Common myeloid progenitor, CD34-positive (primary cell): ENCODE measurements around the gene SEMA4D.
A peak's percentile ranks its signal among the peaks of the same experiment; 100 is the strongest.

Source experiments
- CTCF ChIA-PET: fragments of 350-600 bp; sonication (Branson Sonifier 250); formaldehyde crosslinking; loops from one replicate; lab custom pipeline; 2021; ENCODE audit warnings: antibody characterized with exemption; lab: Charles Lee
- POLR2A ChIA-PET: fragments of 350-600 bp; sonication (Branson Sonifier 250); formaldehyde crosslinking; loops from one replicate; lab custom pipeline; 2021; ENCODE audit warnings: antibody characterized with exemption; lab: Charles Lee
- DNase-seq, 3 donors: peaks; one replicate each; pipeline versions ENCODE4 v3.0.0 to v3.0.0-alpha.2; 2013
- H3K27ac ChIP-seq, 2 experiments: 1 replicate in 1 of 2; 2 replicates in 1 of 2; pipeline ENCODE4 v1.7.0; 2013; ENCODE audit warnings: inconsistent platforms in 2 of 2, low read length in 2 of 2, mild to moderate bottlenecking in 2 of 2, low read depth in 1 of 2, moderate library complexity in 1 of 2; ENCODE audit not compliant: severe bottlenecking in 2 of 2, insufficient read depth in 1 of 2, poor library complexity in 1 of 2
- H3K27me3 ChIP-seq, 5 experiments: replicated peaks in 2 of 5; 1 replicate in 3 of 5; 2 replicates in 2 of 5; pipeline versions ENCODE4 v1.6.1 to v1.7.0; 2013; ENCODE audit warnings: low read length in 4 of 5, mild to moderate bottlenecking in 2 of 5, moderate library complexity in 2 of 5, inconsistent platforms in 1 of 5; ENCODE audit not compliant: insufficient read depth in 5 of 5, control insufficient read depth in 4 of 5
- H3K36me3 ChIP-seq, 4 experiments: 1 replicate in 2 of 4; 2 replicates in 2 of 4; pipeline versions ENCODE4 v1.6.1 to v1.7.0; 2013; ENCODE audit warnings: low read length in 3 of 4, control low read depth in 1 of 4, mild to moderate bottlenecking in 1 of 4; ENCODE audit not compliant: control insufficient read depth in 4 of 4, insufficient read depth in 4 of 4
- H3K4me1 ChIP-seq, 4 experiments: 1 replicate in 3 of 4; 2 replicates in 1 of 4; pipeline versions ENCODE4 v1.6.1 to v1.7.1; 2013; ENCODE audit warnings: low read length in 3 of 4, mild to moderate bottlenecking in 3 of 4, control low read depth in 1 of 4, inconsistent platforms in 1 of 4, moderate library complexity in 1 of 4; ENCODE audit not compliant: control insufficient read depth in 4 of 4, insufficient read depth in 4 of 4; ENCODE audit errors: control extremely low read depth in 1 of 4
- H3K4me3 ChIP-seq, 7 experiments: 1 replicate in 4 of 7; 2 replicates in 3 of 7; pipeline versions ENCODE4 v1.5.1 to v1.7.0; 2013; ENCODE audit warnings: mild to moderate bottlenecking in 7 of 7, low read length in 6 of 7, moderate library complexity in 6 of 7, inconsistent platforms in 2 of 7, low read depth in 2 of 7, control low read depth in 1 of 7; ENCODE audit not compliant: insufficient read depth in 4 of 7, control insufficient read depth in 1 of 7; ENCODE audit errors: extremely low read depth in 1 of 7
- H3K9me3 ChIP-seq, 5 experiments: 1 replicate in 4 of 5; 2 replicates in 1 of 5; pipeline versions ENCODE4 v1.6.1 to v1.7.1; 2013; ENCODE audit warnings: low read length in 4 of 5, mild to moderate bottlenecking in 2 of 5, inconsistent platforms in 1 of 5, low read depth in 1 of 5, moderate library complexity in 1 of 5; ENCODE audit not compliant: control insufficient read depth in 4 of 5, insufficient read depth in 2 of 5; ENCODE audit errors: control extremely low read depth in 1 of 5
- WGBS: methylation state at CpG from one replicate; pipeline ENCODE4 v1.1.5; 2013; ENCODE audit not compliant: insufficient coverage; 5-methylcytosine and 5-hydroxymethylcytosine counted together

The SEMA4D gene

GRCh38 chr9:89531766-89532165 lies 33.9 kb upstream of the SEMA4D start:
- ChIA-PET POLR2A (no interaction called here), CTCF (interaction anchor here (1.1 to 5.3 kb wide), 3 partner anchors 10 to 121 kb away, joined by 3 to 41 read pairs (median 12); no protein-coding TSS in a partner anchor)
- H3K27me3 ChIP-seq: no peaks in the 10 kb centered on the region
- 92% methylated on average over 3 of the region's 4 CpGs for WGBS
- peaks cover 8 to 85% (median 43%) of the 10 kb centered on the region in 4 experiments for H3K4me1 ChIP-seq
- no peaks in the 10 kb centered on the region for H3K36me3 ChIP-seq
- no peak overlapping the region for H3K4me3 ChIP-seq
- no peak for DNase-seq
- H3K27ac ChIP-seq: no peak overlapping the region
- H3K9me3 ChIP-seq: peaks cover 0 to 9% (median 4%) of the 10 kb centered on the region in 5 experiments

GRCh38 chr9:89530726-89531125 lies 32.8 kb upstream of the SEMA4D start:
- no peaks in the 10 kb centered on the region for H3K27me3 ChIP-seq
- no peak overlapping the region for H3K4me3 ChIP-seq
- H3K27ac ChIP-seq: no peak overlapping the region
- H3K36me3 ChIP-seq: no peaks in the 10 kb centered on the region
- ChIA-PET POLR2A (no interaction called here), CTCF (interaction anchor here (1.0 to 5.3 kb wide), 6 partner anchors 9 to 101 kb away, joined by 3 to 41 read pairs (median 8); no protein-coding TSS in a partner anchor)
- no peak for DNase-seq
- WGBS: 90% methylated on average over 6 of the region's 6 CpGs
- peaks cover 10 to 86% (median 39%) of the 10 kb centered on the region in 4 experiments for H3K4me1 ChIP-seq
- H3K9me3 ChIP-seq: peaks cover 0 to 9% (median 4%) of the 10 kb centered on the region in 5 experiments

DNA sequence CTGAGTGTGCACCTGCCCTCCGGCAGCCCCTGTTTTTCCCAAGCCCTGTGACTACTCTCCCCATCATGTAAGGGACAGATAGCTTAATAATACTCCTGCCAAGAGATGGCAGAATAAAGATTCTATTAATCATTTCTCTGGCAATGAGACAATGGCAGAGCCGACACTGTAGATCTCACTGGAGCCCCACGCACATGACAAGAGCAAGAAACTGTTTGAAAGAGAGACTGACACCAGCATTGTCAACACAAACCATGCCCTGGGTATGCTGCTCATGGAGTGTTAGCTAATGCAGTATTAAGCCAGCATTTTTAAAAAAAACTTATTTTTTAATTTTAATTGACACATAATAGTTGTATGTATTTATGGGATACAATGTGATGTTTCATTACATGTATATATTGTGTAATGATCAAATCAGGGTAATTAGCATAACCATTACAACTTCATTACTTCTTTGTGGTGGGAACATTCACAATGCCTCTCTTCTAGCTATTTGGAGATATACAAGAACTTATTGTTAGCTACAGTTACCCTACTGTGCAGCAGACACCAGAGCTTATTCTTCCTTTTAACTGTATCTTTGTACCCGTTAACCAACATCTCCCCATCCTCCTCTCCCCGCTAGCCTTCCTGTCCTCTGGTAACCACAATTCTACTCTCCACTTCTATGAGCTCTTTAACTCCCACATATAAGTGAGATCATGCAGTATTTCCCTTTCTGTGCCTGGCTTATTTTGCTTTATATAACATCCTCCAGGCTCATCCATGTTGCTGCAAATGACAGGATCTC lies 31.5 kb upstream of the SEMA4D start:
- ChIA-PET CTCF (interaction anchor here (0.6 to 5.3 kb wide), 8 partner anchors 12 to 102 kb away, joined by 3 to 41 read pairs (median 4); no protein-coding TSS in a partner anchor), POLR2A (no interaction called here)
- H3K4me1 ChIP-seq: peaks cover 14 to 86% (median 40%) of the 10 kb centered on the region in 4 experiments
- H3K9me3 ChIP-seq: peaks cover 0 to 9% (median 4%) of the 10 kb centered on the region in 5 experiments
- H3K27me3 ChIP-seq: no peaks in the 10 kb centered on the region
- WGBS: 32% methylated on average over 4 of the region's 5 CpGs
- H3K36me3 ChIP-seq: no peaks in the 10 kb centered on the region
- peak overlapping the region in 1 of 7 experiments; percentile 11 for H3K4me3 ChIP-seq
- peak in 2 of 3 donors; percentile 51 to 64 for DNase-seq
- H3K27ac ChIP-seq: no peak overlapping the region

- Histone ChIP-seq H3K4me3 (peak overlapping the region in 1 of 7 experiments; percentile 6), H3K36me3 (no peaks in the 10 kb centered on the region), H3K9me3 (peaks cover 0 to 9% (median 4%) of the 10 kb centered on the region in 5 experiments), H3K27ac (no peak overlapping the region), H3K27me3 (no peaks in the 10 kb centered on the region), H3K4me1 (peaks cover 22 to 90% (median 47%) of the 10 kb centered on the region in 4 experiments)
- ChIA-PET CTCF (interaction anchor here (1.0 to 5.3 kb wide), 3 partner anchors 10 to 20 kb away, joined by 3 to 41 read pairs (median 14); no protein-coding TSS in a partner anchor), POLR2A (no interaction called here)
- 97% methylated on average over 5 of the region's 6 CpGs for WGBS
- no peak for DNase-seq
These were observed 30.6 kb upstream of the SEMA4D start for GRCh38 chr9:89528540-89528939.

GRCh38 chr9:89528131-89528530 lies 30.2 kb upstream of the SEMA4D start:
- H3K4me3 ChIP-seq: no peak overlapping the region
- H3K4me1 ChIP-seq: peaks cover 26 to 90% (median 51%) of the 10 kb centered on the region in 4 experiments
- no peak for DNase-seq
- H3K36me3 ChIP-seq: no peaks in the 10 kb centered on the region
- no peak overlapping the region for H3K27ac ChIP-seq
- 96% methylated on average over 5 of the region's 5 CpGs for WGBS
- POLR2A ChIA-PET: no interaction called here
- H3K27me3 ChIP-seq: no peaks in the 10 kb centered on the region
- CTCF ChIA-PET: interaction anchor here (1.0 to 5.3 kb wide), 4 partner anchors 11 to 47 kb away, joined by 3 to 41 read pairs (median 8); no protein-coding TSS in a partner anchor
- H3K9me3 ChIP-seq: peaks cover 0 to 9% (median 4%) of the 10 kb centered on the region in 5 experiments

DNA sequence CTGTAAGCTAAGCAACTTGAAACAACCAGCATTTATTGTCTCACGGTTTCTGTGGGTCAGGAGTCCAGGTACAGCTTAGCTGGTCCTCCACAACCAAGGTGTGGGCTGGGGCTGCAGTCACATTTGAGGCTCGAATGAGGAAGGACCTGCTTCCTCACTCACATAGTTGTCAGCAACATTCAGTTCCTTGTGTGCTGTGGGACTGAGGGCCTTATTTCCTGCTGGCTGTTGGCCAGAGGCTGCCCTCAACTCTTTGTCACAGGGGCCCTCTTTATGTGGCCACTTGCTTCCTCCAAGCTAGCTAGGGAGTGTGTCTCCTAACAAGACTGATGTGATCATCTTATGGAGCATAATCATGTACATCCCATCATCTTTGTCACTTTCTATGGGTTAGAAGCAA lies 29.2 kb upstream of the SEMA4D start:
- ChIA-PET CTCF (interaction anchor here (1.0 to 5.3 kb wide), 3 partner anchors 22 to 46 kb away, joined by 3 to 41 read pairs (median 3); partner anchors contain the start of gene SEMA4D), POLR2A (no interaction called here)
- Histone ChIP-seq H3K27ac (no peak overlapping the region), H3K4me3 (no peak overlapping the region), H3K36me3 (no peaks in the 10 kb centered on the region), H3K4me1 (peaks cover 31 to 95% (median 62%) of the 10 kb centered on the region in 4 experiments), H3K27me3 (no peaks in the 10 kb centered on the region), H3K9me3 (peaks cover 0 to 9% (median 4%) of the 10 kb centered on the region in 5 experiments)
- WGBS: 0% methylated on average over 1 of the region's 2 CpGs
- DNase-seq: peak in 2 of 3 donors; percentile 28 to 31
